Measurements from ENCODE around the gene CYP3A5. TPM values are rescaled to one million over a fixed set of nuclear protein-coding genes. Genes with fewer than 3 reads are reported as not detected.
A peak's percentile ranks its signal among the peaks of the same experiment; 100 is the strongest.

Gene CYP3A5
- total and polyA plus RNA-seq, 2 of the 13 experiments (the other 11 are each of a cell fraction or from before 2014, with no cell fraction given), result 5.7 to 9.3 TPM

GRCh38 chr7:99601656-99602310 lies 78.0 kb downstream of the CYP3A5 start (continued):
- TF ChIP-seq SNAPC4 (CRISPR knock-in tag; IDR thresholded peaks at IDR 0.05) (no peak), ZSCAN30 (CRISPR knock-in tag; IDR thresholded peaks at IDR 0.05) (no peak), NR2F2 (IDR thresholded peaks at IDR 0.05; ENCODE audit: borderline replicate concordance, low read depth) (no peak), AHR (CRISPR knock-in tag; IDR thresholded peaks at IDR 0.05) (no peak), STAG1 (CRISPR knock-in tag; IDR thresholded peaks at IDR 0.05) (peak; percentile 30), TBL1XR1 (IDR thresholded peaks at IDR 0.05; ENCODE audit: borderline replicate concordance, low read length, partially characterized antibody) (no peak), HES4 (CRISPR knock-in tag; IDR thresholded peaks at IDR 0.05; ENCODE audit: borderline replicate concordance) (no peak), ZBTB34 (CRISPR knock-in tag; IDR thresholded peaks at IDR 0.05) (no peak)

All from HepG2 (cell line).